ENCODE data around the gene RBM26. TPM values are rescaled to one million over a fixed set of nuclear protein-coding genes. Genes with fewer than 3 reads are reported as not detected.
"Not testable (repeated sequence)": the region's sequence is repeated elsewhere in the genome, so short reads cannot be mapped to it uniquely, and the experiment has no call there.

The RBM26 gene
- total RNA-seq, 6 donors from 2014 or later = 27.7 to 70.1 (median 32.9) TPM

DNA sequence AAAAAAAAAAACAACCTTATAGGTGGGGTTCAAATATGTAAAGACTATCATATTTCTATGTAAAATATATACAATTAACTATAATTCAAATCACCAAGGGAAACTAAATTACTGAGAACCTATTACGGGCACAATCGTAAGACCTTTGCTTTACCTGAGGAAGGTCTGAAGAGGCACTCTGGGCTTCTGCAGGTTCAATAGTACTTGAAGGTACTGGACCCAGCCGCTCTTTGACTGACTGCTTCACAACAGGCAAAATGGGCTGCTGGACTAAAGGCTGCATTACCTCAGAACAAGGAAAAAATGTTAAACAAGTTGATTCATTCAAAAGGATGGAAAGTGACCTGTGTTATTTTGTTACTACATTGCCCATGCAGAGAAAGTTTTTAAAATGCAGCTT, 51.8 kb downstream of the RBM26 start:
- H3K4me1 ChIP-seq = peaks cover 0 to 9% (median 0%) of the 10 kb centered on the region in 4 donors
- DNase-seq (peak in 1 of 2 donors; percentile 73), ATAC-seq (ENCODE audit: low FRiP score in 2 of 2) (peak in 1 of 2 donors; percentile 66)
- H3K9me3 ChIP-seq = no peaks in the 10 kb centered on the region
- WGBS, 2 donors = 69 to 76% methylated on average over 3 of the region's 3 CpGs
- peaks cover 0 to 80% (median 15%) of the 10 kb centered on the region in 4 donors for H3K36me3 ChIP-seq
- TF ChIP-seq POLR2AphosphoS5 (IDR thresholded peaks at IDR 0.05) (no peak), POLR2A (IDR thresholded peaks at IDR 0.05) (no peak), EP300 (IDR thresholded peaks at IDR 0.05) (no peak)
- TF ChIP-seq, protein P1, sequence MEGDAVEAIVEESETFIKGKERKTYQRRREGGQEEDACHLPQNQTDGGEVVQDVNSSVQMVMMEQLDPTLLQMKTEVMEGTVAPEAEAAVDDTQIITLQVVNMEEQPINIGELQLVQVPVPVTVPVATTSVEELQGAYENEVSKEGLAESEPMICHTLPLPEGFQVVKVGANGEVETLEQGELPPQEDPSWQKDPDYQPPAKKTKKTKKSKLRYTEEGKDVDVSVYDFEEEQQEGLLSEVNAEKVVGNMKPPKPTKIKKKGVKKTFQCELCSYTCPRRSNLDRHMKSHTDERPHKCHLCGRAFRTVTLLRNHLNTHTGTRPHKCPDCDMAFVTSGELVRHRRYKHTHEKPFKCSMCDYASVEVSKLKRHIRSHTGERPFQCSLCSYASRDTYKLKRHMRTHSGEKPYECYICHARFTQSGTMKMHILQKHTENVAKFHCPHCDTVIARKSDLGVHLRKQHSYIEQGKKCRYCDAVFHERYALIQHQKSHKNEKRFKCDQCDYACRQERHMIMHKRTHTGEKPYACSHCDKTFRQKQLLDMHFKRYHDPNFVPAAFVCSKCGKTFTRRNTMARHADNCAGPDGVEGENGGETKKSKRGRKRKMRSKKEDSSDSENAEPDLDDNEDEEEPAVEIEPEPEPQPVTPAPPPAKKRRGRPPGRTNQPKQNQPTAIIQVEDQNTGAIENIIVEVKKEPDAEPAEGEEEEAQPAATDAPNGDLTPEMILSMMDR (IDR thresholded peaks at IDR 0.05) = no peak
- H3K27me3 ChIP-seq = no peaks in the 10 kb centered on the region
- no peak overlapping the region for H3K27ac ChIP-seq
- no peak overlapping the region for H3K4me3 ChIP-seq

DNA sequence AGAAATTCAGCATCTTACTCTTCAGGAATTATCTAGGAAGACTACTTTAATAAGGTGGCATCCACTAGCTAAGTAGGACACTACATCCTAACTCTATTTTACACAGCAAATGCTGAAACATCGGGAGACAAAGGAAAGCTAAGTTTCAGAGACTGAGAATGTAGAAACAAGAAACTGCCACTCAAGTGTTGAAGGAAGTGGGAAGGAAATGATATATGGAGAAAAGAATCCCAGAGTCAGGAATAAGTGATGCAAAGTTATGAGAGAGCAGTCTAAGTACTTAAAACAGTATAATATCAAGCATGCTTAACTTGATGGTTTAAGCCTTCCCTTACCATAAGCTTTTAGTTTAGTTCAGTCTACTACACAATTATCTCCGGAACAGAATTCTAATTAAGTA, 52.4 kb downstream of the RBM26 start:
- H3K36me3 ChIP-seq = peaks cover 0 to 74% (median 13%) of the 10 kb centered on the region in 4 donors
- 76 to 96% methylated on average over 2 of the region's 2 CpGs for WGBS, 2 donors

GRCh38 chr13:79352107-79352506, 53.9 kb downstream of the RBM26 start:
- Histone ChIP-seq H3K4me3 (no peak overlapping the region), H3K36me3 (peaks cover 0 to 60% (median 13%) of the 10 kb centered on the region in 4 donors), H3K27me3 (no peaks in the 10 kb centered on the region), H3K4me1 (peaks cover 0 to 9% (median 0%) of the 10 kb centered on the region in 4 donors), H3K9me3 (no peaks in the 10 kb centered on the region), H3K27ac (no peak overlapping the region)
- ATAC-seq (ENCODE audit: low FRiP score in 2 of 2) (no peak), DNase-seq (no peak)
- no peak for TF ChIP-seq POLR2AphosphoS5 (IDR thresholded peaks at IDR 0.05)
- TF ChIP-seq EP300 (IDR thresholded peaks at IDR 0.05) = no peak
- TF ChIP-seq, protein P1 (IDR thresholded peaks at IDR 0.05) = no peak
- TF ChIP-seq POLR2A (IDR thresholded peaks at IDR 0.05) = no peak

More for the DNA sequence above, 52.4 kb downstream of the RBM26 start:
- Histone ChIP-seq H3K4me3 (no peak overlapping the region), H3K9me3 (no peaks in the 10 kb centered on the region), H3K27ac (no peak overlapping the region), H3K27me3 (no peaks in the 10 kb centered on the region), H3K4me1 (peaks cover 0 to 9% (median 0%) of the 10 kb centered on the region in 4 donors)
- TF ChIP-seq EP300 (IDR thresholded peaks at IDR 0.05) (no peak), POLR2A (IDR thresholded peaks at IDR 0.05) (no peak), POLR2AphosphoS5 (IDR thresholded peaks at IDR 0.05) (no peak)
- TF ChIP-seq, protein P1 (IDR thresholded peaks at IDR 0.05) = no peak
- ATAC-seq (ENCODE audit: low FRiP score in 2 of 2) = no peak
- DNase-seq = no peak

DNA sequence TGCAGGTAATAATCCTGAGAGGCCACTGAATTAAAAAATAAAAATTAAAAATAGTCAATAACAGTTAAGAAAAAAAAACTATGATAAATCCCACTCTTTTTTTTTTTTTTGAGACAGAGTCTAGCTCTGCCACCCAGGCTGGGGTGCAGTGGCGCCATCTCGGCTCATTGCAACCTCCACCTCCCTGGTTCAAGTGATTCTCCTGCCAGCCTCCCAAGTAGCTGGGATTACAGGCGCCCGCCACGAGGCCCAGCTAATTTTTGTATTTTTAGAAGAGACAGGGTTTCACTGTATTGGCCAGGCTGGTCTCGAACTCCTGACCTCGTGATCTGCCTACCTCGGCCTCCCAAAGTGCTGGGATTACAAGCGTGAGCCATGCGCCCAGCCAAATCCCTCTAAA, 56.4 kb downstream of the RBM26 start:
- not testable (repeated sequence) for H3K27ac ChIP-seq; DNase-seq; ATAC-seq (ENCODE audit: low FRiP score in 2 of 2); H3K4me1 ChIP-seq; H3K9me3 ChIP-seq; H3K4me3 ChIP-seq; H3K27me3 ChIP-seq
- 92 to 97% methylated on average over 10 of the region's 10 CpGs for WGBS, 2 donors
- peaks cover 0 to 55% (median 9%) of the 10 kb centered on the region in 4 donors for H3K36me3 ChIP-seq

DNA sequence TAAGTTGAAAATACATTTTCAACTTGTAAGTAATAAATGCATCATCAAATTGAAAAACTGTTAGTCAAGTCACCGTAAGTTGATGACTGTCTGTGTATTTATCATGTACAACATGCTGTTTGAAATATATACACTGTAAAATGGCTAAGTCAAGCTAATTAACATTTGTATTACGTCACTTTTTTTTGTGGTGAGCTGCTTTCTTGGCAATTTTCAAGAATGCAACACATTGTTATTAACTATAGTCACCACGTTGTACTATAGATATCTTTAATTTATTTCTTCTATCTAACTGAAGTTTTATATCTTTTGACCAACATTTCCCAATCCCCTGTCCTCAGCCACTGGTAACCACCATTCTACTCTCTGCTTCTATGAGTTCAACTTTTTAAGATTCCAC, 57.0 kb downstream of the RBM26 start:
- H3K4me3 ChIP-seq = no peak overlapping the region
- H3K27me3 ChIP-seq = no peaks in the 10 kb centered on the region
- peaks cover 0 to 55% (median 5%) of the 10 kb centered on the region in 4 donors for H3K36me3 ChIP-seq
- no peak for ATAC-seq (ENCODE audit: low FRiP score in 2 of 2)
- 83 to 91% methylated on average over 3 of the region's 3 CpGs for WGBS, 2 donors
- DNase-seq = no peak
- no peak overlapping the region for H3K27ac ChIP-seq
- H3K9me3 ChIP-seq = no peaks in the 10 kb centered on the region
- TF ChIP-seq EP300 (IDR thresholded peaks at IDR 0.05) = no peak
- TF ChIP-seq POLR2AphosphoS5 (IDR thresholded peaks at IDR 0.05) = no peak
- TF ChIP-seq, protein P1 (IDR thresholded peaks at IDR 0.05) = no peak
- TF ChIP-seq POLR2A (IDR thresholded peaks at IDR 0.05) = no peak
- peaks cover 0 to 3% (median 0%) of the 10 kb centered on the region in 4 donors for H3K4me1 ChIP-seq
